Measurements from ENCODE around the gene SYDE2.
"Not testable (repeated sequence)": the region's sequence is repeated elsewhere in the genome, so short reads cannot be mapped to it uniquely, and the experiment has no call there.

The SYDE2 gene, protein sequence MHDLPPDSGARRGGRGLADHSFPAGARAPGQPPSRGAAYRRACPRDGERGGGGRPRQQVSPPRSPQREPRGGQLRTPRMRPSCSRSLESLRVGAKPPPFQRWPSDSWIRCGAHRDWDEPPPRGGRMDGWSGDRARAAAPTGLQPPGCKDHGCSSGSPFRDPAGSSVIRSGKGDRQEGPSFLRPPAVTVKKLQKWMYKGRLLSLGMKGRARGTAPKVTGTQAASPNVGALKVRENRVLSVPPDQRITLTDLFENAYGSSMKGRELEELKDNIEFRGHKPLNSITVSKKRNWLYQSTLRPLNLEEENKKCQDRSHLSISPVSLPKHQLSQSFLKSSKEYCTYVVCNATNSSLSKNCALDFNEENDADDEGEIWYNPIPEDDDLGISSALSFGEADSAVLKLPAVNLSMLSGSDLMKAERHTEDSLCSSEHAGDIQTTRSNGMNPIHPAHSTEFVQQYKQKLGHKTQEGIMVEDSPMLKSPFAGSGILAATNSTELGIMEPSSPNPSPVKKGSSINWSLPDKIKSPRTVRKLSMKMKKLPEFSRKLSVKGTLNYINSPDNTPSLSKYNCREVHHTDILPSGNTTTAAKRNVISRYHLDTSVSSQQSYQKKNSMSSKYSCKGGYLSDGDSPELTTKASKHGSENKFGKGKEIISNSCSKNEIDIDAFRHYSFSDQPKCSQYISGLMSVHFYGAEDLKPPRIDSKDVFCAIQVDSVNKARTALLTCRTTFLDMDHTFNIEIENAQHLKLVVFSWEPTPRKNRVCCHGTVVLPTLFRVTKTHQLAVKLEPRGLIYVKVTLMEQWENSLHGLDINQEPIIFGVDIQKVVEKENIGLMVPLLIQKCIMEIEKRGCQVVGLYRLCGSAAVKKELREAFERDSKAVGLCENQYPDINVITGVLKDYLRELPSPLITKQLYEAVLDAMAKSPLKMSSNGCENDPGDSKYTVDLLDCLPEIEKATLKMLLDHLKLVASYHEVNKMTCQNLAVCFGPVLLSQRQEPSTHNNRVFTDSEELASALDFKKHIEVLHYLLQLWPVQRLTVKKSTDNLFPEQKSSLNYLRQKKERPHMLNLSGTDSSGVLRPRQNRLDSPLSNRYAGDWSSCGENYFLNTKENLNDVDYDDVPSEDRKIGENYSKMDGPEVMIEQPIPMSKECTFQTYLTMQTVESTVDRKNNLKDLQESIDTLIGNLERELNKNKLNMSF

DNA sequence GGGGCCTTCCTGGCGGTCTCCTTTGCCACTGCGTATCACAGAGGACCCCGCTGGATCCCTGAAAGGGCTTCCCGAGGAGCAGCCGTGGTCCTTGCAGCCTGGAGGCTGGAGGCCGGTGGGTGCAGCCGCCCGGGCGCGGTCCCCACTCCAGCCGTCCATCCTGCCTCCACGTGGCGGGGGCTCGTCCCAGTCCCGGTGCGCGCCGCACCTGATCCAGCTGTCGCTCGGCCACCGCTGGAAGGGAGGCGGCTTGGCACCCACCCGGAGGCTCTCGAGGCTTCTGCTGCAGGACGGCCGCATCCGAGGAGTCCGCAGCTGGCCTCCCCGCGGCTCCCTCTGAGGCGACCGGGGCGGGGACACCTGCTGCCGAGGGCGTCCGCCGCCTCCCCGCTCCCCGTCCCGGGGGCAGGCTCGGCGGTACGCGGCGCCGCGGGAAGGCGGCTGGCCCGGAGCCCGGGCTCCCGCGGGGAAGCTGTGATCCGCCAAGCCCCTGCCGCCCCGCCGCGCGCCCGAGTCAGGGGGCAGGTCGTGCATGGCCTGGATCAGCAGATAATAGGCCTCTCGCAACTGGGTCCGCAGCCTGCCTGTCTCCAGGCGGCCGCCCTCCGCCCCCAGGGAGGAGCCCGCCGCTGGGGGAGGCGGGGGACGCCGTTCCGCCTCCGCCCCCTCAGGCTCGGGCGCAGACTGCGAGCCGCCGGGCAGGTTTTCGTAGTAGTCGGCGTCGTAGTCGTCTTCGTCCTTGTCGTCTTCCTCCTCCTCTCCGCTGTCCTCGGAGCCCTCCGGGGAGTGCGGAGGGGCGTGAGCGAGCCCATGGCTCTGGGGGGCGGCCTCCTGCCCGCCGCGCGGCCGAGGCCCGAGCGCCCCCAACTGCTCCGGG lies at the start of gene SYDE2:
Gene SYDE2, minus strand, starts transcription at position 554 of the 877 bp plus-strand sequence. Its CDS starts 20 bp downstream, at position 534.
- peak; percentile 52 for DNase-seq (ENCODE audit: low spot score)

DNA sequence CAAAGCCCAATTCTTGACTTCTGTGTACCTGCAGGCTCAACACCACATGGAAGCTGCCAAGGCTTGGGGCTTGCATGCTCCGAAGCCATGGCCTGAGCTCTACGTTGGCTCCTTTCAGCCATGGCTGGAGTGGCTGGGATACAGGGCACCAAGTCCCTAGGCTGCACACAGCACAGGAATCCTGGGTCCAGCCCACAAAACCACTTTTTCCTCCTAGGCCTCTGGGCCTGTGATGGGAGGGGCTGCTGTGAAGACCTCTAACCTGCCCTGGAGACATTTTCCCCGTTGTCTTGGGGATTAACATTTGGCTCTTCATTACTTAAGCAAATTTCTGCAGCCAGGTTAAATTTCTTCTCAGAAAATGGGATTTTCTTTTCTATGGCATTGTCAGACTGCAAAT lies 48.2 kb upstream of the SYDE2 start:
- not testable (repeated sequence) for DNase-seq (ENCODE audit: low spot score)

DNA sequence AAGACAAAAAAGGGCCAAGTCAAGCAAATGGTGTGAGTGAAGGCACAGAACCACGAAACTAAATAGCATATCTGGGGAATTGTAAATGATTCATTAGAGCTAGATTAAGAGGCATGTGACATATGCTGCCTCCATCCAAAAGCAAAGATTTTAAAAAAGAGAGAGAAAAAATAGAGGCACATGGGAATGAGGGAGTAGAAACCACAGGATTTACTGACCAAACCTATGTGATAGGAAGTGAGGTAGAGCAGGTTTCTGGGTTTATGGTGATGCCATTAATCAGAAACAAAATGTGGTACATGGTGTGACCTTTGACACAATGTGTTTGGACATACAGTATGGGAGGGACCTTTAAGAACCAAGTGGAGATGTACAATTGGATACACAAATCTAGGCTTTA lies 45.1 kb upstream of the SYDE2 start:
- DNase-seq (ENCODE audit: low spot score): no peak

DNA sequence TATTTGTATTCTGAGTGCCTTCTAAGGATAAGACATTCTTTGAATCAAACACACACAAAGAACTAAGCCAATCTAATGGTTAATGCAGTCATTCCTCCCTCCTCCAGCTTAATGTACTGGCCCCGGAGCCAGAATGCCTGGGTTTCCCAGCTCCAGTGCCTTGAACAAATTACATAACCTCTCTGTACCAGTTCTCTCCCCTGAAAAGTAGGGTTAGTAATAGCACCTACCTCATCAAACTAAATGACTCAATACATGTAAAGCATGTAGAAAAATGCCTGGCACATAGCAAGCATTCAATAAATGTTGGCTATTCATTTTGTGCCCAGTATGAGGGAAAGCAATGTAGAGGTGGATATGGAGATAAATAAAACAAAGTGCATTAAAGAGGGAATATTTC lies 44.6 kb upstream of the SYDE2 start:
- DNase-seq (ENCODE audit: low spot score): no peak

DNA sequence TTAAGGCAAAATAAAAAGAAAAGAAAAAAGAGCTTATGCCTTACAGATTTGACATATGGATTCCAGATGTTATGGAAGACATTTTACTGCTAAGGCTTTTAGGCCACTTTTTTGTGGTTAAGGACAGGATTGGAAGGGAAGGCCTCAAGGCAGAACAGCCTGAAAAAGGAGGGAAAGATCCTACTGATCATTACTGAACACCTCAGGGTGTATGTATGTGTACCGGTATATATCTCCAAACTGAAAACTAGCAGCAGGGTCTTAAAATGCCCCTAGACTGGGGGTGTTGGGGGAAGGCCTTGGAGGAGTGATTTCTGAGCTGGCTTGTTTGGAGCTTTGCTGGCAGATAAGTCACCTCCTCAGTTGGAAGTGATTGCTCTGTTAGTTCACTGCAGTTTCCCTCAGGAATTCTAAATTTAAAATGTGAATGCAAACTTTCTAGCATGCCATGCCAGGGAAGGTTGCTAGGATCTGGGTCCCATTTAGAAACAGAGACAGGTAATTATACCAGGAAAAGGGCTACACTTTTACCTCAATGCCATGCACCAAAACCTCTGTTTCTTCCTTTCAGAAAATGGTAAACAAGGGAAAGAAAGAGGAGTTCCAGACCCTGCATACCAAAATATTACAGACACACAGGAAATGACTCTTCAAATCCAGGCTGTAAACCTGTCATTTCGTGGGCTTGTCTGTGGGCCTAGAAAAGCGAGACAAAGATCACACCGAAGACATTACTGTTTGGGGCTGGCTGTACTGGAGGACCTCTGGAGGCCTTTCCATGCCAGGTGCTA lies 43.6 kb upstream of the SYDE2 start:
- no peak for DNase-seq (ENCODE audit: low spot score)

DNA sequence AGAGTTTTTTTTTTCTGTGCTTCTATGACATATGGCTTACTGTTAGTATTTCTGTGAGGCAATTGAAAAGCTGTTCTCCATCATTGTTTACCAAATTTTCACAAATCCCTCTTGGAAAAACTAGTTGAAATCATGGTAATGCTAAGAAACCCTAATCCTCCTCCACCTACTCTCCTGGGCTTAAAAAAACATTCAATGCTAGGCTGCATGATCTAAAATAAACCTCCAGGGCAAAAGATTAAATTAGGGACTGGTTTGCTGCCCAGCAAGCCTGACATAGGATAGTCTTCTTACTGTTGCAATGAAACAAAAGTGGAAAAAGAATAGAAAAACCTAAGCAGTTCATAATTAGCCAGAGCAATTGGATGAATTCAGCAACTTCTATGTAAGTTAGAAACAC lies 42.6 kb upstream of the SYDE2 start:
- no peak for DNase-seq (ENCODE audit: low spot score)

- DNase-seq (ENCODE audit: low spot score): no peak
Observed at GRCh38 chr1:85240643-85241042, 39.8 kb upstream of the SYDE2 start.

DNA sequence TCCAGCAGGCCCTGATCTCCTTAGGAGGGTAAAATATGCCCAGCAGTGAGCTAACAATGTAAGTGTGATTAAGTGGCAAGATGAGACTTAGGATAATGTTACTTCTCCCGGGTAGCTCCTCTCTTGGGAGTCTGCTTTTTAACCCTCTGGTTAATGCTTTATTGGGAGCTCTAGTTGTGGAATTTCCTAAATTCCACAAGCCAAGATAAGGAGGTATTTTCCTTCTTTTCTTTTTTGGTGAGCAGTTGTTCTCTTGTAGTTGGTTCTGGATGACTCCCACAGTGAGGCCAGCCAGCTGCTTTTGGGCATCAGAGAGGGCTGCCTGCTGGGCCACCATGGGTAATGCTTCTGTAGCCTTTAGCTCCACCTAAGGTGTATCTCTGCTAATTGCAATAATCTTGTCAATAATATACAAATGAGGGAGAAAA lies 39.4 kb upstream of the SYDE2 start:
- peak; percentile 15 for DNase-seq (ENCODE audit: low spot score)

- DNase-seq (ENCODE audit: low spot score): no peak
Observed at GRCh38 chr1:85237613-85238012, 36.8 kb upstream of the SYDE2 start.

- no peak for DNase-seq (ENCODE audit: low spot score)
Observed at GRCh38 chr1:85230305-85230977, 29.6 kb upstream of the SYDE2 start.

- DNase-seq (ENCODE audit: low spot score): no peak
Observed at GRCh38 chr1:85229574-85230097, 28.8 kb upstream of the SYDE2 start.

GRCh38 chr1:85228972-85229371 lies 28.2 kb upstream of the SYDE2 start:
- no peak for DNase-seq (ENCODE audit: low spot score)

DNA sequence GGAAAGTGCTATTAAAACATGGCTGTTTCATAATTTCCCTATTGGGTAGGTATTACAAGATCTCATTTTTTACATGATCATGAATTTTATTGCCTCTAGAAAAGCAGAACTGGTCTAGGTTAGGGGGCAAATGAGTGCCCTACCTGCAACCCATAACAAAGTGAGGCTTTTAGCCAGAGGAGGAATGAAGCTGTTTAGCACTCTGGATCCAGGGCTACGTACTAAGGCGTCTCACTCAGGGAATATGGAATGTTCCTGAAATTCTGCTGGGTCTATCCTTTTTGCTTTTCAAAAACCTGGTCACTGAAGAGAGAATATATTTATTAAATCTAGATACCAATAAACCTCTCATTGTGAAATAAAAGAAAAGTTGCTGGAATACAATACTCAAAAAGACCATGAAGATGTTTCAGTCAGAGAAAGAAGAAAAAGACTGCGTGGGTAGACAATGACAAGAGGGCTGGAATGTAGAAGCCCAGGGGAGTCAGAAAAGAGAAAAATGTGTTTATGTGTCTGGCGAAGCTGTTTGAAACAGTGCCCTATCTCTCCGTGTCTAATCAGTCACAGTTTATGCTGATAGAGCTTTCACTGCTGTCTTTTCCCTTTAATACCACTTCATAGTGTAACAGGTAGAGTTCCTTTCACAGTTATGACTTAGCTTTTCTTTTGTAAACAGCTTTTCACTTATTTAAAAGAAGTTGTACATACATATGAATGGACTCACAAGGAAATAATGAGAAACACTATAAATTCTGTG lies 25.0 kb upstream of the SYDE2 start:
- DNase-seq (ENCODE audit: low spot score): no peak

DNA sequence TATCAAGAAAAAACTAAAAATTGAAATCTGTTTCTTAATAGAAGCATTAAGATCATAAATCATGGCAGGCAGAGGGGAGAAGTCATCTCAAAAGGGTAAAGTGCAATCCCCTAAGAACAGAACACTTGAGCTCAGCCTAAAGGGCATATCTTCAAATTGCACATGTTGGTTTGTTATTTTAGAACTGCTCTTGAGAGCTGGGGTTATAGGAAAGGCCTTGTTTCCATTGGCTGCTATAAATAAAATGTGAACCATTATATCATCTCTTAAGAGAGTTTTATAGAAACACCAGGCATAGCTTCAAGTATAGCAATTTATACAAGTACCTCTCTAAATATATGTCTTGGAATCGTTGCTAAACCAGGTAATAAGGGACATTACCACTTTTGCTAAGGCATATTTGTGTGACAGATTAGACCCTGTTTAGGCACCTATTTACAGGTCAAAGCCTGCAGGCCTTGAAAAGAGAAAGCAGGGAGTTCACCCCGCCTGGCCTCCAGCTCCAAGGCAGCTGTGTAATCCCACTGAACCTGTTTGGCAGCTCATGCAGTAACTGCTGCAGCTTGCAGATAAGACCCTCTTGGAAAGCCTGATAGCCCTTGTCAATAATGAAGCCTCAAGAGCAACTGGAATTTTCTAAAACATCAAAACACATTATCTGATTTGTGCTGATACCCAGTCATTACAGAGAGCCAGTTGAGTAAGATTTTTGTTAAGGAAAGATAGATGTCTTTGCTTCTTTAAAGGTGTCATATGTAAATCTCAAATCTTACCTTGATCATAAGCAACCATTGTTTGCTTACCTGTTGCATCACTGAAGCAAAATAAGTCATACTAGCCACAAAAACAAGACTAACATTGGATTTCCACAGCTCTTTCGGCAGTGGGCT lies 24.2 kb upstream of the SYDE2 start:
- no peak for DNase-seq (ENCODE audit: low spot score)

DNA sequence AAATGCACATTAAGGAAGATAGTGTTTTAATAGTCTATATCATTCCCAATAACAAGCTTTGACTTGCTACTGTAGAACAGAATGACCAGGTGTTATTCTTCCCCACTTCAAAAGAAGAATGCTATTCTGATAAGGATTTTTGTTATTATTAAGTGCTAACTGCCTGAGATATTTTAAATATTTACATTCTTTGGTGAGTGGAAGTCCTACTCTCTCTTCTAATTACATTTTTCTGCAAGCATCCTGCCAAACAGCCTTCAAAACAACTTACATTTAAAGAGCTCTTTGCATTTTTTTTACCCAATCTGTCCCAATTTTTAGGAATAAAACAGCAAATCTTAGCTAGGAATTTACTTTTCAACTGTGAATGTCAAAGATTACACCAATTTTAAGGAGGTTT lies 23.5 kb upstream of the SYDE2 start:
- DNase-seq (ENCODE audit: low spot score): no peak

- no peak for DNase-seq (ENCODE audit: low spot score)
Observed at GRCh38 chr1:85223334-85223733, 22.5 kb upstream of the SYDE2 start.

GRCh38 chr1:85220756-85221201 lies 20.0 kb upstream of the SYDE2 start:
- DNase-seq (ENCODE audit: low spot score): no peak
